ENCODE measurements around the gene PON3.
A peak's percentile ranks its signal among the peaks of the same experiment; 100 is the strongest.

Gene PON3

GRCh38 chr7:95434557-95435421 lies 38.6 kb upstream of the PON3 start, which contains the start of gene PON2:
Gene PON2 (minus strand): TSS chr7:95435028. CDS start chr7:95434951, 77 bp downstream.
- peak; percentile 71 for DNase-seq (ENCODE audit: low read depth, low spot score)
- no peaks in the 10 kb centered on the region for H3K9me3 ChIP-seq (ENCODE audit: insufficient read depth, low read length)
- peaks cover 10% of the 10 kb centered on the region for H3K36me3 ChIP-seq (ENCODE audit: insufficient read depth, insufficient read length, low read length)
- H3K4me3 ChIP-seq (ENCODE audit: insufficient read length, low read depth), result peak within 1 kb of the TSS; percentile 60
- no peak for TF ChIP-seq ZNF274 (IDR thresholded peaks at IDR 0.05; ENCODE audit: low read depth, low read length)
- no peak for TF ChIP-seq YY1 (IDR thresholded peaks at IDR 0.05; ENCODE audit: insufficient read depth, insufficient read length)
- H3K27me3 ChIP-seq (ENCODE audit: insufficient read depth, insufficient read length), result no peaks in the 10 kb centered on the region
- no peaks in the 10 kb centered on the region for H3K4me1 ChIP-seq (ENCODE audit: insufficient read depth, insufficient read length)
- peak within 1 kb of the TSS; percentile 74 for H3K9ac ChIP-seq (ENCODE audit: insufficient read length, low read depth)

- Histone ChIP-seq H3K4me3 (ENCODE audit: insufficient read length, low read depth) (peak overlapping the region; percentile 60), H3K4me1 (ENCODE audit: insufficient read depth, insufficient read length) (no peaks in the 10 kb centered on the region), H3K9me3 (ENCODE audit: insufficient read depth, low read length) (peaks cover 4% of the 10 kb centered on the region; the same call in 1 of the 2 replicates), H3K27me3 (ENCODE audit: insufficient read depth, insufficient read length) (no peaks in the 10 kb centered on the region), H3K9ac (ENCODE audit: insufficient read length, low read depth) (peak overlapping the region; percentile 74), H3K36me3 (ENCODE audit: insufficient read depth, insufficient read length, low read length) (peaks cover 13% of the 10 kb centered on the region)
- DNase-seq (ENCODE audit: low read depth, low spot score), result no peak
- TF ChIP-seq SUZ12 (IDR thresholded peaks at IDR 0.05; ENCODE audit: extremely low read depth, insufficient read depth, insufficient read length), result no peak
- no peak for TF ChIP-seq YY1 (IDR thresholded peaks at IDR 0.05; ENCODE audit: insufficient read depth, insufficient read length)
These were observed 37.9 kb upstream of the PON3 start for GRCh38 chr7:95433952-95434556.

GRCh38 chr7:95433129-95433528 lies 37.0 kb upstream of the PON3 start:
- H3K4me1 ChIP-seq (ENCODE audit: insufficient read depth, insufficient read length), result no peaks in the 10 kb centered on the region
- no peak overlapping the region for H3K4me3 ChIP-seq (ENCODE audit: insufficient read length, low read depth)
- peaks cover 13% of the 10 kb centered on the region for H3K36me3 ChIP-seq (ENCODE audit: insufficient read depth, insufficient read length, low read length)
- TF ChIP-seq ZNF274 (IDR thresholded peaks at IDR 0.05; ENCODE audit: low read depth, low read length) (no peak), SUZ12 (IDR thresholded peaks at IDR 0.05; ENCODE audit: extremely low read depth, insufficient read depth, insufficient read length) (no peak), YY1 (IDR thresholded peaks at IDR 0.05; ENCODE audit: insufficient read depth, insufficient read length) (no peak)
- H3K9me3 ChIP-seq (ENCODE audit: insufficient read depth, low read length), result peaks cover 4% of the 10 kb centered on the region; the same call in 1 of the 2 replicates
- no peak overlapping the region for H3K9ac ChIP-seq (ENCODE audit: insufficient read length, low read depth)
- H3K27me3 ChIP-seq (ENCODE audit: insufficient read depth, insufficient read length), result no peaks in the 10 kb centered on the region
- DNase-seq (ENCODE audit: low read depth, low spot score), result no peak

- Histone ChIP-seq H3K9me3 (ENCODE audit: insufficient read depth, low read length) (peaks cover 4% of the 10 kb centered on the region; the same call in 1 of the 2 replicates), H3K27me3 (ENCODE audit: insufficient read depth, insufficient read length) (no peaks in the 10 kb centered on the region), H3K4me3 (ENCODE audit: insufficient read length, low read depth) (no peak overlapping the region), H3K4me1 (ENCODE audit: insufficient read depth, insufficient read length) (no peaks in the 10 kb centered on the region), H3K9ac (ENCODE audit: insufficient read length, low read depth) (no peak overlapping the region), H3K36me3 (ENCODE audit: insufficient read depth, insufficient read length, low read length) (peaks cover 13% of the 10 kb centered on the region)
- no peak for DNase-seq (ENCODE audit: low read depth, low spot score)
- TF ChIP-seq ZNF274 (IDR thresholded peaks at IDR 0.05; ENCODE audit: low read depth, low read length) (no peak), SUZ12 (IDR thresholded peaks at IDR 0.05; ENCODE audit: extremely low read depth, insufficient read depth, insufficient read length) (no peak), YY1 (IDR thresholded peaks at IDR 0.05; ENCODE audit: insufficient read depth, insufficient read length) (no peak)
These were observed 36.4 kb upstream of the PON3 start for GRCh38 chr7:95432606-95433005.

- TF ChIP-seq YY1 (IDR thresholded peaks at IDR 0.05; ENCODE audit: insufficient read depth, insufficient read length) (no peak), ZNF274 (IDR thresholded peaks at IDR 0.05; ENCODE audit: low read depth, low read length) (no peak), SUZ12 (IDR thresholded peaks at IDR 0.05; ENCODE audit: extremely low read depth, insufficient read depth, insufficient read length) (no peak)
- Histone ChIP-seq H3K4me3 (ENCODE audit: insufficient read length, low read depth) (no peak overlapping the region), H3K36me3 (ENCODE audit: insufficient read depth, insufficient read length, low read length) (peaks cover 13% of the 10 kb centered on the region), H3K9me3 (ENCODE audit: insufficient read depth, low read length) (peaks cover 4% of the 10 kb centered on the region; the same call in 1 of the 2 replicates), H3K27me3 (ENCODE audit: insufficient read depth, insufficient read length) (no peaks in the 10 kb centered on the region), H3K9ac (ENCODE audit: insufficient read length, low read depth) (no peak overlapping the region), H3K4me1 (ENCODE audit: insufficient read depth, insufficient read length) (no peaks in the 10 kb centered on the region)
- no peak for DNase-seq (ENCODE audit: low read depth, low spot score)
These were observed 34.7 kb upstream of the PON3 start for GRCh38 chr7:95430864-95431263.

GRCh38 chr7:95429241-95429990 lies 33.2 kb upstream of the PON3 start:
- H3K27me3 ChIP-seq (ENCODE audit: insufficient read depth, insufficient read length), result no peaks in the 10 kb centered on the region
- DNase-seq (ENCODE audit: low read depth, low spot score), result no peak
- no peak overlapping the region for H3K4me3 ChIP-seq (ENCODE audit: insufficient read length, low read depth)
- H3K4me1 ChIP-seq (ENCODE audit: insufficient read depth, insufficient read length), result no peaks in the 10 kb centered on the region
- no peak overlapping the region for H3K9ac ChIP-seq (ENCODE audit: insufficient read length, low read depth)
- peaks cover 4% of the 10 kb centered on the region; the same call in 1 of the 2 replicates for H3K9me3 ChIP-seq (ENCODE audit: insufficient read depth, low read length)
- peaks cover 13% of the 10 kb centered on the region for H3K36me3 ChIP-seq (ENCODE audit: insufficient read depth, insufficient read length, low read length)
- TF ChIP-seq SUZ12 (IDR thresholded peaks at IDR 0.05; ENCODE audit: extremely low read depth, insufficient read depth, insufficient read length) (no peak), YY1 (IDR thresholded peaks at IDR 0.05; ENCODE audit: insufficient read depth, insufficient read length) (no peak), ZNF274 (IDR thresholded peaks at IDR 0.05; ENCODE audit: low read depth, low read length) (no peak)
